DOHH2 (cell line): ENCODE results near the gene MAML2.

Experiments used
- H3F3A ChIP-seq: fragments of 200-600 bp; sonication (generic), shearing (Covaris generic); 2 replicates; pipeline ENCODE4 v1.6.0; 2016; ENCODE audit warnings: antibody characterized with exemption, mild to moderate bottlenecking; ENCODE audit not compliant: control insufficient read depth, insufficient read depth
- H3K27ac ChIP-seq: fragments of 200-600 bp; sonication (generic); 2 replicates; pipeline ENCODE4 v1.5.1; 2014; ENCODE audit warnings: low read depth, mild to moderate bottlenecking, low read length, moderate library complexity
- H3K27me3 ChIP-seq: fragments of 200-600 bp; sonication (generic); 2 replicates; pipeline ENCODE4 v1.6.1; 2014; ENCODE audit warnings: mild to moderate bottlenecking, low read length, mixed read lengths; ENCODE audit not compliant: control insufficient read depth
- H3K36me3 ChIP-seq: fragments of 200-600 bp; sonication (generic); 2 replicates; pipeline ENCODE4 v1.6.1; 2014; ENCODE audit warnings: mild to moderate bottlenecking, low read length, moderate library complexity, mixed read lengths; ENCODE audit not compliant: control insufficient read depth
- H3K4me1 ChIP-seq: fragments of 200-600 bp; sonication (generic); 2 replicates; pipeline ENCODE4 v1.6.1; 2014; ENCODE audit warnings: mild to moderate bottlenecking, low read length, mixed read lengths; ENCODE audit not compliant: control insufficient read depth
- H3K4me2 ChIP-seq: fragments of 200-600 bp; sonication (generic); 2 replicates; pipeline ENCODE4 v1.6.0; 2014; ENCODE audit warnings: mild to moderate bottlenecking, low read length, moderate library complexity
- H3K4me3 ChIP-seq: fragments of 200-600 bp; sonication (generic); 2 replicates; pipeline ENCODE4 v1.5.1; 2014; ENCODE audit warnings: mild to moderate bottlenecking, low read length, mixed read lengths
- H3K79me2 ChIP-seq: fragments of 200-600 bp; sonication (generic); 2 replicates; pipeline ENCODE4 v1.6.1; 2014; ENCODE audit warnings: mild to moderate bottlenecking, low read length, mixed read lengths; ENCODE audit not compliant: control insufficient read depth
- H3K9me2 ChIP-seq: fragments of 200-600 bp; sonication (generic); replicated peaks from 2 replicates; pipeline ENCODE4 v1.6.1; 2014; ENCODE audit warnings: mild to moderate bottlenecking, low read length, mixed read lengths; ENCODE audit not compliant: control insufficient read depth
- H3K9me3 ChIP-seq: fragments of 200-600 bp; sonication (generic); 2 replicates; pipeline ENCODE4 v1.6.1; 2014; ENCODE audit warnings: antibody characterized with exemption, low read length, mixed read lengths; ENCODE audit not compliant: control insufficient read depth, insufficient read depth
- H4K20me1 ChIP-seq: fragments of 200-600 bp; sonication (generic); 2 replicates; pipeline ENCODE4 v1.6.0; 2014; ENCODE audit warnings: low read depth, mild to moderate bottlenecking, antibody characterized with exemption, low read length, moderate library complexity; ENCODE audit not compliant: control insufficient read depth, insufficient read depth
- EZH2phosphoT487 ChIP-seq: fragments of 200-600 bp; sonication (generic); IDR thresholded peaks from 2 replicates; pipeline ENCODE4 v1.6.1; 2017; ENCODE audit warnings: borderline replicate concordance, mild to moderate bottlenecking, antibody characterized with exemption, low read length, moderate library complexity, mixed read lengths
- TF ChIP-seq, protein P1 (sequence below): fragments of 200-600 bp; sonication (generic); IDR thresholded peaks from one replicate; pipeline ENCODE4 v1.5.1; 2014; ENCODE audit warnings: antibody characterized with exemption, mild to moderate bottlenecking, low read depth, low read length; ENCODE audit not compliant: poor library complexity, severe bottlenecking

Gene MAML2

DNA sequence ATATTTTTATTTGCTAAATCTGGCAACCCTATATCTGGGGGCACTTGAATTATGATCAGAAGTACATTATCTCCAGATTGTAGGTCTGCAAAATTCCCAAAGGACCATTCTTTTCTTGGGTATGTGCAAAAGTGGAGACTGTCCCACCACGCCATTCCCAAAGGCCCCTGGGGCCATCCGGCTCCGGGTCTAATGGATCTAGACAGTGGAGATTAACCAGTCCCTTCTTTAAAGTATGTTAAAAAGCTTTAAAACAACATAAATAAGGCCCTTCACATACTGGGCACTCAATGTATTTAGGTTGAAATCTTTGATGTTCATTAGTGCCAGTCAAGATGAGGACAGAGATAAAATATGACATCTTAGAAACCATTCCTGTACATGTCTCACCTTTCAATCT is 124.1 kb downstream of the MAML2 start:
- Histone ChIP-seq H3K27ac (no peak overlapping the region), H3K4me3 (no peak overlapping the region), H3F3A (peaks cover 20% of the 10 kb centered on the region), H3K4me1 (peaks cover 55% of the 10 kb centered on the region), H3K4me2 (no peak overlapping the region), H3K36me3 (peaks cover 4% of the 10 kb centered on the region; the same call in 1 of the 2 replicates), H3K79me2 (no peaks in the 10 kb centered on the region), H3K9me3 (no peaks in the 10 kb centered on the region), H3K9me2 (no peaks in the 10 kb centered on the region), H4K20me1 (no peaks in the 10 kb centered on the region), H3K27me3 (no peaks in the 10 kb centered on the region)
- TF ChIP-seq, protein P1, sequence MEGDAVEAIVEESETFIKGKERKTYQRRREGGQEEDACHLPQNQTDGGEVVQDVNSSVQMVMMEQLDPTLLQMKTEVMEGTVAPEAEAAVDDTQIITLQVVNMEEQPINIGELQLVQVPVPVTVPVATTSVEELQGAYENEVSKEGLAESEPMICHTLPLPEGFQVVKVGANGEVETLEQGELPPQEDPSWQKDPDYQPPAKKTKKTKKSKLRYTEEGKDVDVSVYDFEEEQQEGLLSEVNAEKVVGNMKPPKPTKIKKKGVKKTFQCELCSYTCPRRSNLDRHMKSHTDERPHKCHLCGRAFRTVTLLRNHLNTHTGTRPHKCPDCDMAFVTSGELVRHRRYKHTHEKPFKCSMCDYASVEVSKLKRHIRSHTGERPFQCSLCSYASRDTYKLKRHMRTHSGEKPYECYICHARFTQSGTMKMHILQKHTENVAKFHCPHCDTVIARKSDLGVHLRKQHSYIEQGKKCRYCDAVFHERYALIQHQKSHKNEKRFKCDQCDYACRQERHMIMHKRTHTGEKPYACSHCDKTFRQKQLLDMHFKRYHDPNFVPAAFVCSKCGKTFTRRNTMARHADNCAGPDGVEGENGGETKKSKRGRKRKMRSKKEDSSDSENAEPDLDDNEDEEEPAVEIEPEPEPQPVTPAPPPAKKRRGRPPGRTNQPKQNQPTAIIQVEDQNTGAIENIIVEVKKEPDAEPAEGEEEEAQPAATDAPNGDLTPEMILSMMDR, result no peak
- no peak for TF ChIP-seq EZH2phosphoT487

DNA sequence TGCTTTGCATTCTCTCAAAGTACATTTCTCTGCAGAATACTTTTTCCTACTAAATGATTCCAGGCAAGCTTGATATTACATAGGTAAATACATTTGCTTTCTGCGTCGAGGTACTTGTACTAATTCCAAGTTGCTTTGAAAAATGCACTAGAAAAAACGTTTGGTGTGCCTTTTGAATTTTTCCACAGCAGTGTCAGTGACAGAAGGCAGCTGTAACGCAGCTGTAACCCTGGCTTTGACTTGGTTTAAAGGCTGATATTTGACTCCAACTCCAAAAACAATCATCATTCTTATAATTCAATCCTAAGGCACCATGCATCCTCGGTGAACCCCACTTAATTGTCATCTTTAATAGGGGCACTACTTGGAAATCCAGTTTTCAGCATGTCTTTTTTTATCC is 125.0 kb downstream of the MAML2 start:
- peaks cover 20% of the 10 kb centered on the region for H3F3A ChIP-seq
- no peak overlapping the region for H3K4me2 ChIP-seq
- peaks cover 4% of the 10 kb centered on the region; the same call in 1 of the 2 replicates for H3K36me3 ChIP-seq
- no peaks in the 10 kb centered on the region for H3K27me3 ChIP-seq
- H3K79me2 ChIP-seq, result no peaks in the 10 kb centered on the region
- peaks cover 58% of the 10 kb centered on the region for H3K4me1 ChIP-seq
- no peaks in the 10 kb centered on the region for H3K9me2 ChIP-seq
- no peak overlapping the region for H3K4me3 ChIP-seq
- H3K27ac ChIP-seq, result no peak overlapping the region
- no peaks in the 10 kb centered on the region for H3K9me3 ChIP-seq
- no peaks in the 10 kb centered on the region for H4K20me1 ChIP-seq
- TF ChIP-seq, protein P1, result no peak
- TF ChIP-seq EZH2phosphoT487, result no peak

DNA sequence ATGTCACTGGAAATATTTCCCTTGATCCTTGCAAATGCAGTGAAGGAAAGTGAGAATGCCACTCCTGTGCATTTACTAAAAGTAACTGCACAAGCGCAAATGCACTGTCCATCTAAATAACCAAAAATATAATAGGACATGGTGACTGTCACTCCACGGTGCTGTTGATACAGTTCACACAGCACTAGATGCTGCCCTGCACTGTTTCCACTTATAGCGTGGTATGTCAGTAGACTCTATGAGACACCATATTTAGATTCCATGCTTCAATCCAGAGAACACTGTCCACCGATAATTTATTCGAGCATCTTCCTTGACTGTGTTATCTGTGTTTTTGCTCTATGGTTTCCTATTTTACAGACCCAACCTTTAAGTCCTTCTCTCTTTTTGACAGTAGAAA is 125.8 kb downstream of the MAML2 start:
- no peak overlapping the region for H3K27ac ChIP-seq
- H3K4me3 ChIP-seq, result no peak overlapping the region
- no peaks in the 10 kb centered on the region for H3K79me2 ChIP-seq
- H3K9me3 ChIP-seq, result no peaks in the 10 kb centered on the region
- H3K27me3 ChIP-seq, result no peaks in the 10 kb centered on the region
- no peak for TF ChIP-seq EZH2phosphoT487
- TF ChIP-seq, protein P1, result no peak
- peaks cover 66% of the 10 kb centered on the region for H3K4me1 ChIP-seq
- H4K20me1 ChIP-seq, result no peaks in the 10 kb centered on the region
- peaks cover 4% of the 10 kb centered on the region; the same call in 1 of the 2 replicates for H3K36me3 ChIP-seq
- H3K4me2 ChIP-seq, result no peak overlapping the region
- H3F3A ChIP-seq, result peaks cover 20% of the 10 kb centered on the region
- H3K9me2 ChIP-seq, result no peaks in the 10 kb centered on the region
